MCF 10A (cell line): ENCODE results near the gene NOD1. TPM values are rescaled to one million over a fixed set of nuclear protein-coding genes. Genes with fewer than 3 reads are reported as not detected.

Source experiments
- BruUV-seq: library from RNA; stranded (reverse); fragments of 400-500 nt; replicated peaks from 2 replicates; lab custom pipeline; 2021; lab: Mats Ljungman, UMichigan
- CTCF ChIA-PET: fragments of 300-600 bp; sonication (Branson Sonifier 250); formaldehyde crosslinking; extraction: SDS; loops from one replicate; lab custom pipeline; 2021; ENCODE audit warnings: antibody characterized with exemption, inconsistent platforms; lab: Yijun Ruan, JAX
- POLR2A ChIA-PET: fragments of 300-600, 350-650 bp; sonication (Branson Sonifier 250); formaldehyde crosslinking; extraction: SDS; loops from one replicate; lab custom pipeline; 2020; ENCODE audit warnings: antibody characterized with exemption, inconsistent platforms; lab: Yijun Ruan, JAX
- DNase-seq: peaks from one replicate; pipeline ENCODE4 v3.0.0-alpha.2; 2018; ENCODE audit not compliant: unreplicated experiment
- H3K27ac Mint-ChIP-seq: one replicate; pipeline ENCODE4 v1.8.0; 2022; ENCODE audit warnings: mild to moderate bottlenecking, low read depth, mixed read lengths; ENCODE audit not compliant: unreplicated experiment
- H3K27me3 Mint-ChIP-seq: one replicate; pipeline ENCODE4 v1.8.0; 2022; ENCODE audit warnings: mixed read lengths; ENCODE audit not compliant: insufficient read depth, unreplicated experiment
- H3K36me3 Mint-ChIP-seq: one replicate; pipeline ENCODE4 v1.8.0; 2022; ENCODE audit warnings: mild to moderate bottlenecking, moderate library complexity, mixed read lengths; ENCODE audit not compliant: insufficient read depth, unreplicated experiment
- H3K4me1 Mint-ChIP-seq: one replicate; pipeline ENCODE4 v1.8.0; 2022; ENCODE audit warnings: mixed read lengths; ENCODE audit not compliant: insufficient read depth, unreplicated experiment
- H3K4me3 Mint-ChIP-seq: one replicate; pipeline ENCODE4 v1.8.0; 2022; ENCODE audit warnings: mild to moderate bottlenecking, moderate library complexity, mixed read lengths; ENCODE audit not compliant: unreplicated experiment
- H3K9me3 Mint-ChIP-seq: one replicate; pipeline ENCODE4 v1.8.0; 2022; ENCODE audit warnings: mixed read lengths; ENCODE audit not compliant: unreplicated experiment
- CTCF ChIP-seq: fragments of 200-600 bp; IDR thresholded peaks from one replicate; pipeline ENCODE4 v1.8.0; 2022; ENCODE audit warnings: antibody characterized with exemption, mild to moderate bottlenecking; ENCODE audit not compliant: unreplicated experiment
- intact Hi-C: fragments of 100-400 bp; cut with micrococcal nuclease; formaldehyde crosslinking; loops from 2 replicates; pipeline ENCODE4 v1.14.1; 2022
- total RNA-seq: library from RNA; stranded (reverse); gene quantifications from 2 replicates; pipeline ENCODE4 v1.2.3, GENCODE V29; 2022

NOD1 gene
- total RNA-seq, 1 experiment from 2014 or later, result 3.8 TPM

GRCh38 chr7:30524545-30524944 is 46.0 kb upstream of the NOD1 start:
- Mint-ChIP-seq H3K9me3 (no peaks in the 10 kb centered on the region), H3K27me3 (no peaks in the 10 kb centered on the region), H3K4me3 (no peak overlapping the region), H3K4me1 (peaks cover 12% of the 10 kb centered on the region), H3K27ac (no peak overlapping the region), H3K36me3 (no peaks in the 10 kb centered on the region)
- no TSS peak for BruUV-seq
- ChIA-PET CTCF (interaction anchor here (2.2 kb wide), 1 partner anchor 25 kb away, joined by 8 read pairs; no protein-coding TSS in a partner anchor), POLR2A (no interaction called here)
- intact Hi-C loops, result no loop called here
- TF ChIP-seq CTCF, result no peak
- no peak for DNase-seq

- Mint-ChIP-seq H3K27me3 (no peaks in the 10 kb centered on the region), H3K4me3 (no peak overlapping the region), H3K27ac (no peak overlapping the region), H3K9me3 (no peaks in the 10 kb centered on the region), H3K36me3 (no peaks in the 10 kb centered on the region), H3K4me1 (peaks cover 12% of the 10 kb centered on the region)
- no peak for TF ChIP-seq CTCF
- CTCF ChIA-PET, result interaction anchor here (0.5 kb wide), 1 partner anchor 18 kb away, joined by 3 read pairs; no protein-coding TSS in a partner anchor
- no peak for DNase-seq
- intact Hi-C loops, result no loop called here
- no TSS peak for BruUV-seq
- POLR2A ChIA-PET, result no interaction called here
Observed at GRCh38 chr7:30523466-30523865, 44.9 kb upstream of the NOD1 start.

GRCh38 chr7:30522159-30522558 is 43.6 kb upstream of the NOD1 start:
- Mint-ChIP-seq H3K9me3 (no peaks in the 10 kb centered on the region), H3K36me3 (no peaks in the 10 kb centered on the region), H3K27me3 (no peaks in the 10 kb centered on the region), H3K4me3 (no peak overlapping the region), H3K27ac (no peak overlapping the region), H3K4me1 (peaks cover 12% of the 10 kb centered on the region)
- no peak for TF ChIP-seq CTCF
- BruUV-seq, result no TSS peak
- CTCF ChIA-PET, result interaction anchor here (0.7 to 1.8 kb wide), 4 partner anchors 9 to 42 kb away, joined by 3 to 17 read pairs (median 9); no protein-coding TSS in a partner anchor
- intact Hi-C loops, result no loop called here
- POLR2A ChIA-PET, result interaction anchor here (1.0 to 1.2 kb wide), 4 partner anchors 11 to 28 kb away, joined by 3 read pairs; partner anchors contain the start of gene GGCT
- DNase-seq, result no peak

- H3K9me3 Mint-ChIP-seq, result no peaks in the 10 kb centered on the region
- TF ChIP-seq CTCF, result no peak
- H3K4me3 Mint-ChIP-seq, result no peak overlapping the region
- no peaks in the 10 kb centered on the region for H3K36me3 Mint-ChIP-seq
- intact Hi-C loops, result no loop called here
- BruUV-seq, result no TSS peak
- H3K27me3 Mint-ChIP-seq, result no peaks in the 10 kb centered on the region
- CTCF ChIA-PET, result interaction anchor here (0.6 to 1.8 kb wide), 5 partner anchors 9 to 339 kb away, joined by 3 to 17 read pairs (median 5); no protein-coding TSS in a partner anchor
- POLR2A ChIA-PET, result interaction anchor here (0.7 to 1.0 kb wide), 4 partner anchors 11 to 41 kb away, joined by 3 read pairs; partner anchors contain the start of gene GGCT
- no peak for DNase-seq
- H3K4me1 Mint-ChIP-seq, result peaks cover 12% of the 10 kb centered on the region
- no peak overlapping the region for H3K27ac Mint-ChIP-seq
Observed at GRCh38 chr7:30521532-30521931, 42.9 kb upstream of the NOD1 start.
